A172 (cell line): ENCODE data around the gene EPB41L4A. TPM values are rescaled to one million over a fixed set of nuclear protein-coding genes. Genes with fewer than 3 reads are reported as not detected.
"Not testable (repeated sequence)": the region's sequence is repeated elsewhere in the genome, so short reads cannot be mapped to it uniquely, and the experiment has no call there.

Experiments used
- DNase-seq: peaks from one replicate; pipeline ENCODE4 v3.0.0-alpha.2; 2015; ENCODE audit warnings: low spot score
- total RNA-seq: library from RNA; depleted of rRNA; stranded (reverse); fragments of >200 nt; shearing (Covaris generic); gene quantifications from 2 replicates; pipeline ENCODE4 v1.2.3, GENCODE V29; 2014

The EPB41L4A gene
- total RNA-seq, 1 experiment from 2014 or later, result 2.2 TPM

GRCh38 chr5:112254303-112254702 is 164.8 kb downstream of the EPB41L4A start:
- no peak for DNase-seq

DNA sequence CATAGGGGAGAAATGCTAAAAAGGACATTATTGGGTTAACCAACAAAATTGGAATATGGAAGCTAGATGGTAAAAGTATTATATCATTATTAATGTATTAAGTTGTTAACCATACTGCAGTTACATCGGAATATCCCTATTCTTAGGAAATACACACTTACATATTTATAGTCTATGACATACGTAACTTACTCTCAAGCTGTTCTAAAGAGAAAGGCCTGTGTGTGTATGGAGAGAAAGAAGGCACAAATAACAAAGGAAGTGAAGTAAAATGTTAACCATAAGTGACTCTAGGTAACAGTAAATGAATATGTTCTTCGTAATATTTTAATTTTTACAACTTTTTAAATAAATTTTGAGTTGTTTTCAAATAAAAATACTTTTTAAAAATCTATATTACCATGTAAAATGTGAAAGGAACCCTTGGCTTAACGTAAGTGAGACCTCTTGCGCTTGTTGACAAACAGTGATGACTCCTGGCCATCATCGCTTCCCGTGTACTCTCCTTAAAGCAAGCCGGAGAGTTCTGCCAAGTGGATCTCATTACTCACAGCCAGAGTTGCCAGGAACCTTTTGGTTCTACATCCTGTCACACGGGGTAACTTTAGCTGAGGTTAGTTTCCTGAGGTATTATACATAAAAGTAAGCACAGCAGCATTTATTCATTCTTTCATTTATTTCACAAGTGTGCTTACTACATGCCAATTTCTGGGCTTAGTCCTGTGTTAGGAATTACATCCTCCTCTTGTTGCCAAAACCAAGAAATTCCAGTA is 165.4 kb downstream of the EPB41L4A start:
- DNase-seq, result peak; percentile 24

- no peak for DNase-seq
These were observed 168.5 kb downstream of the EPB41L4A start for GRCh38 chr5:112250551-112250950.

GRCh38 chr5:112248623-112249022 is 170.5 kb downstream of the EPB41L4A start:
- DNase-seq, result no peak

GRCh38 chr5:112247960-112248359 is 171.1 kb downstream of the EPB41L4A start:
- no peak for DNase-seq

GRCh38 chr5:112245656-112246055 is 173.4 kb downstream of the EPB41L4A start:
- DNase-seq, result no peak

GRCh38 chr5:112239996-112240395 is 179.1 kb downstream of the EPB41L4A start:
- DNase-seq, result peak; percentile 16

- DNase-seq, result no peak
These were observed 180.6 kb downstream of the EPB41L4A start for GRCh38 chr5:112238473-112238872.

- no peak for DNase-seq
These were observed 181.6 kb downstream of the EPB41L4A start for GRCh38 chr5:112237456-112237855.

GRCh38 chr5:112234000-112234399 is 185.1 kb downstream of the EPB41L4A start:
- no peak for DNase-seq

DNA sequence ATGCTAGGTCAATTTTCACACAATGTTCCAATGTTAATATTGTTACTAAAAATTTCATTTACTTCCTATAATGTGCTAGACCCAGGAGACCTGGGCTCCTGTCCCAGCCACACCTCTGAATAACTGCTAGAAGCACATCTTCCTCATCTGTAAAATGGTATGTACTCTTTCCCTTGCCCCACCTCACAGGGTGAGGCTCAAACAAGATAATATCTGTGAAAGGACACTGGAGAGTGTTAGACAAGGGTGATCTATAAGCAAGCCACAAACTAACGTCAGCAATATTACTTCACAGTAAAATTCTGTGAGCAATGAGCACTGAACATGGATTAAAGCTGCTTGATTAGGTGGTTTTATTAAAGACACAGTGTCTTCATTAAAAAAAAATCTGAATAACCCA is 186.4 kb downstream of the EPB41L4A start:
- no peak for DNase-seq

DNA sequence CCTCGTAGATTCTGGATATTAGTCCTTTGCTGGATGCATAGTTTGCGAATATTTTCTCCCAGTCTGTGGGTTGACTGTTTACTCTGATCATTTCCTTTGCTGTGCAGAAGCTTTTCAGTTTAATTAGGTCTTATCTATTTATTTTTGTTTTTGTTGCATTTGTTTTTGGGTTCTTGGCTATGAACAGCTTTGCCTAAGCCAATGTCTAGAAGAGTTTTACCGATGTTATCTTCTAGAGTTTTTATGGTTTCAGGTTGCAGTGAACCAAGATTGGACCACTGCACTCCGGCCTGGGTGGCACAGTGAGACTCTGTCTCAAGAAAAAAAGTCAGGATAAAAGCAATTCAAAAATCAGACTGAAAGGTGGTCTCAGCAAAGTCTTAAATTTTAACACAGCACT is 188.5 kb downstream of the EPB41L4A start:
- DNase-seq, result no peak

GRCh38 chr5:112228667-112229066 is 190.4 kb downstream of the EPB41L4A start:
- peak; percentile 83 for DNase-seq

- DNase-seq, result no peak
These were observed 191.0 kb downstream of the EPB41L4A start for GRCh38 chr5:112227911-112228631.

- DNase-seq, result no peak
These were observed 192.9 kb downstream of the EPB41L4A start for GRCh38 chr5:112226215-112226614.

- not testable (repeated sequence) for DNase-seq
These were observed 196.1 kb downstream of the EPB41L4A start for GRCh38 chr5:112222997-112223396.

DNA sequence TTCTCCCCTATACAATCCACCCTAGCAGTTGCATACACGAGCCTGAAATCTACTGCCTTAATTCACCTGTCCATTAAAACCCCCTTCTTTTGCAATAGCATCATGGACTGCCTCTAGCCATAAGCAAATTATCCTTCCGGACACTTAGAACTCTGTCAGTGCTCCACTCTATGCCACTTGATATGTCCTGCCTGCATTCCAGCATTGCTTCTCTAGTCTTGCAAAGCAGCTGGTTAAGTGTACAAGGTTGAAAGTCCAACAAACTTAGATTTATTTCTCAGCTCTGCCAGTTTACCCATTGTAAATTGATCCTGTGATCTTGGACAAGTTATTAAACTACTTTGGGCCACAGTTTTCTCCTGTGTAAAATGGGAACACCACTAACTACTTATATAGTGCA is 197.9 kb downstream of the EPB41L4A start:
- DNase-seq, result no peak

DNA sequence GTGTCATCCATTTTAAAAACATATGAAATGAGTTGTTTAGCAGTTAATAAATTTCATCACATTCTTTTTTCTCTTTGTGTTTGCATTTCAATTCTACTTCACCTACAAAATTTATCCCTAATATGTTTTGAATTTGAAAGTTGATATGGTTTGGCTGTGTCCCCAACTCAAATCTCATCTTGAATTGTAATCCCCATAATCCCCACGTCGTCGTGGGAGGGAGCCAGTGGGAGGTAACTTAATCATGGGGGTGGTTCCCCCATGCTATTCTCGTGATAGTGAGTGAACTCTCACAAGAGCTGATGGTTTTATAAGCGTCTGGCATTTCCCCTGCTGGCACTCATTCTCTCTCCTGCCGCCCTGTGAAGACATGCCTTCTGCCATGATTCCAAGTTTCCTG is 200.1 kb downstream of the EPB41L4A start:
- no peak for DNase-seq

- no peak for DNase-seq
These were observed 201.1 kb downstream of the EPB41L4A start for GRCh38 chr5:112217843-112218579.

DNA sequence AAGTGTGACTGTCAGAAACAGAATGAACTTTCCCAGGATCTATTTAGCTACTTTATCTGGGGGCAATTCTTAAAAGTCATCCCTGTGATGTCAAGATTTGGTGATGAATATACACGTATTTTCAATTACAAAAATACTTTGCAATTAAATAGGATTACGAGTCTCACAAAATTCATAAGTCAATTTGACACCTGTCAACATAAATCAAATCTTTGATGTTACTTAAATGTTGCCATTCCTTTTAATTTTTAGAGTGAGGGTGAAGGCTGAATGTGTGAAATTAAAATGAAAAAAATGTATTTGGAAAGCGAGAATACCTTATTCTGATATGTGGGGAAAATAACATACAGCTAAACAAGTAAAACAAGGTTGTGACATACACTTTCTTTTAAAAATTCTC is 202.9 kb downstream of the EPB41L4A start:
- no peak for DNase-seq

DNA sequence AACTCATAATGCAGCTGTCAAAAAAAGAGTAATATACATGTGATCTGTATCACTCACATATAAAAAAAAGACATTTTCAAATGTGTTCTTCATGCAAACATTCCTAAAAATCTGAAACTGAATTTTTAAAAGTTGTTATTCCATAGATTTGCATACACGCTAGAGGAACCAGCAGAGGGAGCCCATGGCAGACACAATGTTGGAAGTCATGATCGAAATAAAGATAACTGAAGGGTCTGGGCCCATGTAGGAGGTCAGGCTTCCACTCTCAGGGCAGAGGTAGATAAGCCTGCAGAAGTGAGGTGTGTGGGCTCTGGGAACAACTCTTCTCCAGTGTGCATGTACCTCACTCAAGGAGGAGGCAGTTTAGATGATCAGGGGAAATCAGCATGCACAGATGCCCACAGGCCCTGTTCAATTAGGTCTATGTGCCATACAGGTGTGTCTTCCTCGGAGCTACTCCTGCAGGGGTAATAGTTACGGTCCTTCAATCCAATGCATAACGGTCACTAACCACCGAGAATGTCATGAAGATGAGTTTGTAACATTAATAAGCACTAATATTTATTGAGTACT is 208.6 kb downstream of the EPB41L4A start:
- peak; percentile 12 for DNase-seq
